Smooth muscle cell (in vitro differentiated cells): ENCODE data around the gene SUGP1. TPM values are rescaled to one million over a fixed set of nuclear protein-coding genes. Genes with fewer than 3 reads are reported as not detected.

Source experiments
- DNase-seq: peaks from one replicate; lab custom pipeline; 2025; ENCODE audit not compliant: unreplicated experiment; lab: John Stamatoyannopoulos, UW
- H2AFZ ChIP-seq: fragments of 200-600 bp; sonication (generic); 2 replicates; pipeline ENCODE4 v1.6.0; 2016; ENCODE audit warnings: antibody characterized with exemption, low read depth, mild to moderate bottlenecking
- H3F3A ChIP-seq: fragments of 200-600 bp; sonication (generic); 2 replicates; pipeline ENCODE4 v1.6.0; 2017; ENCODE audit warnings: antibody characterized with exemption, low read depth
- H3K27ac ChIP-seq: fragments of 200-600 bp; sonication (generic); 2 replicates; pipeline ENCODE4 v1.5.1; 2016; ENCODE audit warnings: low read depth, mild to moderate bottlenecking
- H3K27me3 ChIP-seq: fragments of 200-600 bp; sonication (generic); 2 replicates; pipeline ENCODE4 v1.6.1; 2016; ENCODE audit warnings: low read depth, mild to moderate bottlenecking
- H3K36me3 ChIP-seq: fragments of 200-600 bp; sonication (generic); 2 replicates; pipeline ENCODE4 v1.5.1; 2016; ENCODE audit warnings: low read depth
- H3K4me1 ChIP-seq: fragments of 200-600 bp; sonication (generic); 2 replicates; pipeline ENCODE4 v1.5.1; 2016; ENCODE audit warnings: low read depth
- H3K4me2 ChIP-seq: fragments of 200-600 bp; sonication (generic); 2 replicates; pipeline ENCODE4 v1.6.0; 2016; ENCODE audit warnings: mild to moderate bottlenecking
- H3K4me3 ChIP-seq: fragments of 200-600 bp; sonication (generic); 2 replicates; pipeline ENCODE4 v1.5.1; 2016; ENCODE audit warnings: mild to moderate bottlenecking
- H3K79me2 ChIP-seq: fragments of 200-600 bp; sonication (generic); 2 replicates; pipeline ENCODE4 v1.6.0; 2016; ENCODE audit warnings: low read depth, mild to moderate bottlenecking
- H3K9ac ChIP-seq: fragments of 200-600 bp; sonication (generic); 2 replicates; pipeline ENCODE4 v1.6.0; 2016; ENCODE audit warnings: low read depth
- H3K9me3 ChIP-seq: fragments of 200-600 bp; sonication (generic); replicated peaks from 2 replicates; pipeline ENCODE4 v1.5.1; 2016; ENCODE audit warnings: low read depth
- H4K20me1 ChIP-seq: fragments of 200-600 bp; sonication (generic); 2 replicates; pipeline ENCODE4 v1.6.0; 2016; ENCODE audit warnings: low read depth
- CTCF ChIP-seq: fragments of 200-600 bp; sonication (generic); IDR thresholded peaks from 2 replicates; pipeline ENCODE4 v1.5.1; 2017; ENCODE audit warnings: borderline replicate concordance, mild to moderate bottlenecking, antibody characterized with exemption; ENCODE audit not compliant: insufficient read depth, poor library complexity, severe bottlenecking
- WGBS: methylation state at CpG from one replicate; pipeline ENCODE4 v1.1.7; 2016; ENCODE audit warnings: low lambda C conversion rate; 5-methylcytosine and 5-hydroxymethylcytosine counted together
- polyA plus RNA-seq: library from polyadenylated mRNA; unstranded; fragments of >200 nt; fragmentation: Nextera tagmentation; extraction: Ambion mirVana; gene quantifications from 2 replicates; pipeline ENCODE4 v1.2.1, GENCODE V29; 2016
- total RNA-seq: library from RNA; depleted of rRNA; stranded (reverse); fragments of >200 nt; gene quantifications from 2 replicates; pipeline ENCODE4 v1.2.3, GENCODE V29; 2014

The SUGP1 gene
- total and polyA plus RNA-seq, 2 experiments from 2014 or later = 19.9 to 54.1 TPM

- H3K27me3 ChIP-seq = no peaks in the 10 kb centered on the region
- H3K36me3 ChIP-seq = peaks cover 7% of the 10 kb centered on the region
- H3K4me3 ChIP-seq = no peak overlapping the region
- no peak overlapping the region for H3K27ac ChIP-seq
- H3K79me2 ChIP-seq = no peaks in the 10 kb centered on the region
- H4K20me1 ChIP-seq = no peaks in the 10 kb centered on the region
- H3K4me2 ChIP-seq = no peak overlapping the region
- H3K9ac ChIP-seq = no peak overlapping the region
- peaks cover 4% of the 10 kb centered on the region for H3F3A ChIP-seq
- no peak for TF ChIP-seq CTCF
- 96% methylated on average over 16 of the region's 16 CpGs for WGBS
- no peak for DNase-seq
- H2AFZ ChIP-seq = no peak overlapping the region
- no peaks in the 10 kb centered on the region for H3K4me1 ChIP-seq
- peaks cover 3% of the 10 kb centered on the region for H3K9me3 ChIP-seq
Observed at GRCh38 chr19:19279853-19280252, 40.5 kb downstream of the SUGP1 start.

DNA sequence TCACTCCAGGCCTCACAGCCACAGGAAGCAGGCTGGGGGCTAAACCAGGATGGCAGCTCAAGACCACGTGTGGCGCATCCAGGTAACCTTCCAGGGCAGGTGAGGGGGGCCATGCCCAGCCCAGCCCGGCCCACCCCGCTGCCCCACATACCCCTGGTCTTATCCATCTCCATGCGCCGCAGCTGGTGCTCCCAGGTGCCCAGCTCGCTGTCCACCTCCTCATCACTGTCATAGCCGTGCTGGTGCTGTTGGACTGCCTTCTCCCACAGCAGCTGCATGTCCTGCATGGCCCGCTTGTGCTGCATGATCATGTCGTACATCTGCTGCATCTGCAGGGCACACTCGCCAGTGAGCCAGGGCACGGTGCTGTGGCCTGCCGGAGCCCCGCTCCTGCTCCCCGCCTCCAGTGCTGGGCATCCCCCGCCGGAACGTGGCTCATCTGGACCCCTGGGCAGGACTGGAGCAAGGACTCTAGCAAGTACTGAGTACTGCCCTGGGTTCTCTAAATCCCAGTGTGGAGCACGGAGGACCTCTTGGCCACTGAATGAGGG is 41.2 kb downstream of the SUGP1 start:
- Histone ChIP-seq H3F3A (peaks cover 4% of the 10 kb centered on the region), H3K9me3 (no peaks in the 10 kb centered on the region), H3K36me3 (peaks cover 1% of the 10 kb centered on the region), H2AFZ (no peak overlapping the region), H3K4me3 (no peak overlapping the region), H3K9ac (no peak overlapping the region), H3K4me2 (no peak overlapping the region), H3K27me3 (no peaks in the 10 kb centered on the region), H3K27ac (no peak overlapping the region), H3K79me2 (no peaks in the 10 kb centered on the region), H4K20me1 (no peaks in the 10 kb centered on the region), H3K4me1 (no peaks in the 10 kb centered on the region)
- no peak for DNase-seq
- TF ChIP-seq CTCF = no peak
- 95% methylated on average over 19 of the region's 19 CpGs for WGBS

- Histone ChIP-seq H3K79me2 (no peaks in the 10 kb centered on the region), H3K27me3 (no peaks in the 10 kb centered on the region), H3K27ac (no peak overlapping the region), H3K4me1 (peaks cover 3% of the 10 kb centered on the region), H2AFZ (no peak overlapping the region), H3K4me3 (no peak overlapping the region), H3F3A (peaks cover 7% of the 10 kb centered on the region), H3K4me2 (no peak overlapping the region), H4K20me1 (no peaks in the 10 kb centered on the region), H3K9ac (no peak overlapping the region), H3K36me3 (no peaks in the 10 kb centered on the region), H3K9me3 (no peaks in the 10 kb centered on the region)
- no peak for TF ChIP-seq CTCF
- WGBS = 85% methylated on average over 7 of the region's 7 CpGs
- no peak for DNase-seq
Observed at GRCh38 chr19:19278315-19278714, 42.0 kb downstream of the SUGP1 start.

DNA sequence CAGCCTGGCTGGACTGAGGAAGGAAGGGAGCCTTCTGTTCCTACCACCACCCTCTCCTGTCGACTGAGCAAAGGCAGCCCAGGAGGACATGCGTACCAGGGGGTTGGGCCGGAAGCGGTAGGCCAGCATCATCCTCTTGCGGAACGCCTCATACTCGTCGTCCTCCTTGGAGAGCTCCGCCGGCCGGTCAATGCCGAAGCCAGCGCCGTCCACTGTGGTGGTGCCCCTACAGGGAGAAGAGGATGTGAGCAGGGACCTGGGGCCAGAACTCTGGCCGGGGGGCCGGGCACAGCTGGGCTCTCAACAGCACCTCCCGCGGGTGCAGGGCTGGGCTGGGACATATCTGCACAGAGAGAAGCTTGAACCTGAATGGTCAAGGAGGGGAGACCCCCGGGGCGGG is 43.5 kb downstream of the SUGP1 start:
- TF ChIP-seq CTCF = no peak
- H3K9me3 ChIP-seq = no peaks in the 10 kb centered on the region
- H3K79me2 ChIP-seq = no peaks in the 10 kb centered on the region
- WGBS = 75% methylated on average over 18 of the region's 20 CpGs
- no peaks in the 10 kb centered on the region for H3K27me3 ChIP-seq
- H4K20me1 ChIP-seq = no peaks in the 10 kb centered on the region
- H3K27ac ChIP-seq = peak overlapping the region; percentile 91
- no peak overlapping the region for H2AFZ ChIP-seq
- no peak for DNase-seq
- peaks cover 9% of the 10 kb centered on the region for H3K4me1 ChIP-seq
- no peaks in the 10 kb centered on the region for H3K36me3 ChIP-seq
- peaks cover 7% of the 10 kb centered on the region for H3F3A ChIP-seq
- peak overlapping the region; percentile 66 for H3K9ac ChIP-seq
- no peak overlapping the region for H3K4me3 ChIP-seq
- peak overlapping the region; percentile 60 for H3K4me2 ChIP-seq
